H1 (cell line): Measurements from ENCODE around the gene PTPRD. TPM values are rescaled to one million over a fixed set of nuclear protein-coding genes. Genes with fewer than 3 reads are reported as not detected.

ENCODE experiments used
- CTCF ChIA-PET: fragments of 300-600 bp; sonication (Branson Sonifier 250); formaldehyde crosslinking; loops from one replicate; lab custom pipeline; 2021; ENCODE audit not compliant: partially characterized antibody; lab: Charles Lee
- POLR2A ChIA-PET: fragments of 300-600 bp; sonication (Branson Sonifier 250); formaldehyde crosslinking; loops from one replicate; lab custom pipeline; 2021; ENCODE audit warnings: inconsistent platforms; ENCODE audit not compliant: partially characterized antibody; lab: Charles Lee
- DNase-seq, 2 experiments: peaks; one replicate each; pipeline versions ENCODE4 v3.0.0 to v3.0.0-alpha.2; 2010 to 2022; ENCODE audit warnings: low spot score in 2 of 2, low read depth in 1 of 2, mixed read lengths in 1 of 2
- FAIRE-seq: peaks from 2 replicates; lab custom pipeline; 2011; peaks lifted over from hg19 to GRCh38; lab: Jason Lieb, UNC
- H2AFZ ChIP-seq: 2 replicates; pipeline ENCODE4 v1.8.1; 2012; ENCODE audit warnings: low read length, inconsistent platforms
- H2AK5ac ChIP-seq: 2 replicates; pipeline ENCODE4 v1.6.1; 2013; ENCODE audit warnings: low read depth, low read length
- H2BK120ac ChIP-seq: replicated peaks from 2 replicates; pipeline ENCODE3; 2013; ENCODE audit warnings: low read depth, low read length, inconsistent platforms
- H2BK12ac ChIP-seq: 2 replicates; pipeline ENCODE4 v1.6.1; 2013; ENCODE audit warnings: low read depth, low read length
- H2BK15ac ChIP-seq: 2 replicates; pipeline ENCODE4 v1.6.1; 2013; ENCODE audit warnings: low read length
- H2BK20ac ChIP-seq: 2 replicates; pipeline ENCODE4 v1.6.1; 2013; ENCODE audit warnings: low read length
- H2BK5ac ChIP-seq: 2 replicates; pipeline ENCODE4 v1.6.1; 2013; ENCODE audit warnings: low read depth, low read length
- H3K14ac ChIP-seq: 2 replicates; pipeline ENCODE4 v1.6.1; 2013; ENCODE audit warnings: inconsistent platforms; ENCODE audit not compliant: insufficient read length
- H3K18ac ChIP-seq: 2 replicates; pipeline ENCODE4 v1.6.1; 2013; ENCODE audit warnings: low read length; ENCODE audit errors: extremely low read depth
- H3K23ac ChIP-seq: 2 replicates; pipeline ENCODE4 v1.6.1; 2013; ENCODE audit warnings: inconsistent platforms; ENCODE audit not compliant: insufficient read length
- H3K23me2 ChIP-seq: 2 replicates; pipeline ENCODE4 v1.6.1; 2013; ENCODE audit warnings: low read depth, low read length
- H3K27ac ChIP-seq: 2 replicates; pipeline ENCODE4 v1.6.1; 2011; ENCODE audit warnings: low read depth, low read length, inconsistent platforms
- H3K27me3 ChIP-seq, 4 experiments: replicated peaks in 1 of 4; 1 replicate in 1 of 4; 2 replicates in 3 of 4; pipeline versions ENCODE4 v1.6.1 to v1.8.1; 2011 to 2013; ENCODE audit warnings: low read length in 3 of 4, mild to moderate bottlenecking in 3 of 4, inconsistent platforms in 2 of 4, mixed read lengths in 2 of 4, moderate library complexity in 1 of 4; ENCODE audit not compliant: control insufficient read depth in 3 of 4, insufficient read depth in 3 of 4; ENCODE audit errors: extremely low read depth in 1 of 4
- H3K36me3 ChIP-seq, 4 experiments: 2 replicates each; pipeline versions ENCODE4 v1.6.1 to v1.8.1; 2011 to 2013; ENCODE audit warnings: mild to moderate bottlenecking in 4 of 4, low read length in 3 of 4, moderate library complexity in 2 of 4, control low read depth in 1 of 4, inconsistent platforms in 1 of 4; ENCODE audit not compliant: insufficient read depth in 4 of 4, control insufficient read depth in 2 of 4
- H3K4ac ChIP-seq: replicated peaks from 2 replicates; pipeline ENCODE3; 2013; ENCODE audit warnings: low read length, low read depth, mixed read lengths, inconsistent platforms; ENCODE audit not compliant: insufficient read length
- H3K4me1 ChIP-seq, 4 experiments: replicated peaks in 1 of 4; 1 replicate in 1 of 4; 2 replicates in 3 of 4; pipeline versions ENCODE4 v1.6.1 to v1.8.1; 2011 to 2013; ENCODE audit warnings: low read length in 3 of 4, inconsistent platforms in 2 of 4, mixed read lengths in 1 of 4; ENCODE audit not compliant: insufficient read depth in 4 of 4, control insufficient read depth in 3 of 4
- H3K4me2 ChIP-seq, 2 experiments: 2 replicates each; pipeline versions ENCODE4 v1.6.1 to v1.8.1; 2011 to 2013; ENCODE audit warnings: low read depth in 2 of 2, low read length in 2 of 2, control low read depth in 1 of 2, inconsistent platforms in 1 of 2, mild to moderate bottlenecking in 1 of 2; ENCODE audit not compliant: insufficient read depth in 1 of 2
- H3K4me3 ChIP-seq, 4 experiments: fragments of 200-600, 300-600 bp in 1 of 4; sonication (generic), shearing (Covaris generic), sonication (Bioruptor Twin) in 1 of 4; 2 replicates each; pipeline versions ENCODE4 v1.5.1 to v1.8.1; 2011 to 2016; ENCODE audit warnings: low read length in 4 of 4, low read depth in 3 of 4, control low read depth in 2 of 4, inconsistent platforms in 2 of 4, mild to moderate bottlenecking in 2 of 4, mixed read lengths in 1 of 4, moderate library complexity in 1 of 4; ENCODE audit not compliant: insufficient read depth in 2 of 4; ENCODE audit errors: extremely low read depth in 1 of 4
- H3K56ac ChIP-seq: replicated peaks from 2 replicates; pipeline ENCODE3; 2013; ENCODE audit warnings: low read depth, mild to moderate bottlenecking, mixed read lengths, low read length, inconsistent platforms; ENCODE audit not compliant: insufficient read length
- H3K79me1 ChIP-seq: 2 replicates; pipeline ENCODE4 v1.6.1; 2013; ENCODE audit warnings: low read depth, low read length, control low read depth
- H3K79me2 ChIP-seq, 2 experiments: 2 replicates each; pipeline versions ENCODE4 v1.6.1 to v1.8.1; 2012 to 2013; ENCODE audit warnings: low read length in 2 of 2, mild to moderate bottlenecking in 2 of 2, inconsistent platforms in 1 of 2; ENCODE audit not compliant: insufficient read depth in 2 of 2, control insufficient read depth in 1 of 2
- H3K9ac ChIP-seq, 4 experiments: replicated peaks in 1 of 4; 1 replicate in 1 of 4; 2 replicates in 3 of 4; pipeline versions ENCODE4 v1.6.1 to v1.8.1; 2011 to 2013; ENCODE audit warnings: low read depth in 3 of 4, low read length in 3 of 4, control low read depth in 2 of 4, mild to moderate bottlenecking in 2 of 4, moderate library complexity in 2 of 4, inconsistent platforms in 1 of 4; ENCODE audit errors: extremely low read depth in 1 of 4
- H3K9me3 ChIP-seq, 2 experiments: 2 replicates each; pipeline versions ENCODE4 v1.6.1 to v1.8.1; 2012 to 2013; ENCODE audit warnings: mild to moderate bottlenecking in 2 of 2, moderate library complexity in 2 of 2, control low read depth in 1 of 2, inconsistent platforms in 1 of 2, low read depth in 1 of 2, low read length in 1 of 2, mixed read lengths in 1 of 2; ENCODE audit not compliant: insufficient read depth in 2 of 2
- H4K20me1 ChIP-seq, 2 experiments: replicated peaks in 1 of 2; 2 replicates each; pipeline versions ENCODE3 to v1.8.1; 2011 to 2013; ENCODE audit warnings: inconsistent platforms in 2 of 2, low read length in 2 of 2, mild to moderate bottlenecking in 1 of 2; ENCODE audit not compliant: insufficient read depth in 2 of 2, control insufficient read depth in 1 of 2
- H4K5ac ChIP-seq: 2 replicates; pipeline ENCODE4 v1.6.1; 2013; ENCODE audit warnings: low read length, low read depth, mixed read lengths, inconsistent platforms; ENCODE audit not compliant: insufficient read length
- H4K8ac ChIP-seq: 2 replicates; pipeline ENCODE4 v1.8.0; 2013; ENCODE audit warnings: mild to moderate bottlenecking, moderate library complexity, low read length, inconsistent platforms; ENCODE audit not compliant: insufficient read depth; ENCODE audit errors: extremely low read depth
- H4K91ac ChIP-seq: replicated peaks from 2 replicates; pipeline ENCODE3; 2013; ENCODE audit warnings: low read length, mixed read lengths, inconsistent platforms; ENCODE audit not compliant: insufficient read length
- RFX5 ChIP-seq: IDR thresholded peaks from 2 replicates; pipeline ENCODE4 v1.6.1; 2011; ENCODE audit warnings: low read depth, low read length, improper control_type of control experiment, borderline replicate concordance
- SP1 ChIP-seq: IDR thresholded peaks from 2 replicates; pipeline ENCODE4 v1.6.1; 2011; ENCODE audit warnings: low read depth, low read length
- WGBS, 2 experiments: shearing (Covaris generic) in 1 of 2; methylation state at CpG; one replicate each; pipeline versions ENCODE4 v1.1.6 to v1.1.7; 2013 to 2015; ENCODE audit warnings: low lambda C conversion rate in 2 of 2, mixed read lengths in 2 of 2, inconsistent platforms in 1 of 2, low coverage in 1 of 2, missing lambda C conversion rate in 1 of 2; ENCODE audit not compliant: insufficient replicate concordance in 2 of 2, insufficient coverage in 1 of 2, insufficient read length in 1 of 2; ENCODE audit errors: extremely low coverage in 1 of 2, missing lambda C conversion rate in 1 of 2; 5-methylcytosine and 5-hydroxymethylcytosine counted together
- polyA plus RNA-seq, 7 experiments: library from polyadenylated mRNA; depleted of rRNA in 3 of 7; stranded (reverse) in 5 of 7; unstranded in 2 of 7; fragments of >200 nt in 5 of 7; fragments of 200-250 nt in 2 of 7; gene quantifications; 1 replicate in 5 of 7; 2 replicates in 1 of 7; 4 replicates in 1 of 7; pipeline versions ENCODE4 v1.2.1 to v1.2.3, GENCODE V29; 2011 to 2013; ENCODE audit warnings: missing spikeins in 2 of 7, mixed read lengths in 2 of 7
- total RNA-seq: library from RNA; stranded (reverse); fragmentation: NEBNext Ultra II Directional; extraction: Animal tissue kit (Norgen Biotek cat#: 25700); gene quantifications from 2 replicates; pipeline ENCODE4 v1.2.1, GENCODE V29; 2021

PTPRD gene
- total and polyA plus RNA-seq, 2 of the 8 experiments (the other 6 are each of a cell fraction or from before 2014, with no cell fraction given): 17.2 to 77.0 TPM

DNA sequence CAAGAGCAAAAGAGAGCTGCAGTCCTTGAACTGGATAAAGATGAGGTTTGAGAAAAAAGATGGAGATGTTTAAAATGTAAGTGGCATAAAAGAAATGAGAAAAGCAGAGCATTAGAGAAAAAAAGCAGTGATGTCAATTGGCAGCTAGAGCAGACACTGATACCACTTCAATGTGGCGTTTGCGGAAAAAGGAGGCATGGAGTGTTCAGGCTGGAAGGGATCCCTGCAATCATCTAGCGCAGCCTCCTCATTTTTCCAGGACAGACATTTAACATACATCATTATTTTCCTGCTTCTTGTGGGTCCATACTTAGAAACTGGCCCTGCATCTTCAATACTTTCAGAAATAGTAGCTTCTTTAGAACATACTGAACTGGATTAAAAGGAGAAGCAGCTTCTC is 563.8 kb downstream of the PTPRD start:
- no peak overlapping the region for H3K27ac ChIP-seq
- H2BK5ac ChIP-seq: no peak overlapping the region
- H3K36me3 ChIP-seq: no peaks in the 10 kb centered on the region
- no peak for TF ChIP-seq RFX5
- TF ChIP-seq SP1: 0 out of 2 replicates have a peak, but pooled peaks have one; percentile 33
- TF ChIP-seq, all 59 proteins: peak for 1
- H2BK120ac ChIP-seq: no peak overlapping the region
- no peaks in the 10 kb centered on the region for H3K4me1 ChIP-seq
- H3K23me2 ChIP-seq: no peaks in the 10 kb centered on the region
- H3K27me3 ChIP-seq: peaks cover 0 to 2% (median 0%) of the 10 kb centered on the region in 4 experiments; a peak in 4 of 7 replicates
- H3K56ac ChIP-seq: no peak overlapping the region
- no peak overlapping the region for H3K4me2 ChIP-seq
- H4K20me1 ChIP-seq: no peaks in the 10 kb centered on the region
- H2BK20ac ChIP-seq: no peak overlapping the region
- no peak for FAIRE-seq
- no peak overlapping the region for H3K14ac ChIP-seq
- H3K9me3 ChIP-seq: no peaks in the 10 kb centered on the region
- ChIA-PET CTCF (interaction anchor here (0.6 to 1.6 kb wide), 3 partner anchors 11 to 532 kb away, joined by 3 to 6 read pairs (median 4); no protein-coding TSS in a partner anchor), POLR2A (no interaction called here)
- H2BK12ac ChIP-seq: no peak overlapping the region
- 92% methylated on average over 3 of the region's 3 CpGs; no CpG with 5 or more reads in 1 of the 2 experiments for WGBS, 2 experiments
- no peak overlapping the region for H2BK15ac ChIP-seq
- no peak overlapping the region for H4K5ac ChIP-seq
- H4K91ac ChIP-seq: no peak overlapping the region
- H2AFZ ChIP-seq: no peak overlapping the region
- H3K79me1 ChIP-seq: no peaks in the 10 kb centered on the region
- H3K18ac ChIP-seq: no peak overlapping the region
- H2AK5ac ChIP-seq: no peak overlapping the region
- H3K79me2 ChIP-seq: no peaks in the 10 kb centered on the region
- H4K8ac ChIP-seq: no peak overlapping the region
- no peak overlapping the region for H3K4ac ChIP-seq
- H3K4me3 ChIP-seq: no peak overlapping the region
- no peak overlapping the region for H3K9ac ChIP-seq
- DNase-seq: no peak
- H3K23ac ChIP-seq: no peak overlapping the region
